ENCODE results near the gene CYP4Z1.
"Not testable (repeated sequence)": the region's sequence is repeated elsewhere in the genome, so short reads cannot be mapped to it uniquely, and the experiment has no call there.

Gene CYP4Z1

GRCh38 chr1:47059376-47059775, 7.7 kb upstream of the CYP4Z1 start:
- H3K4me3 ChIP-seq (ENCODE audit: low read length): no peak overlapping the region
- no peaks in the 10 kb centered on the region for H3K36me3 ChIP-seq (replicated peaks; ENCODE audit: low read depth, low read length)
- no peak for TF ChIP-seq CTCF (IDR thresholded peaks at IDR 0.05; ENCODE audit: low read depth, low read length)
- TF ChIP-seq EZH2phosphoT487 (IDR thresholded peaks at IDR 0.05; ENCODE audit: low read depth): no peak
- no peaks in the 10 kb centered on the region for H4K20me1 ChIP-seq (ENCODE audit: insufficient read depth, low read length)
- no peak overlapping the region for H3K27ac ChIP-seq (ENCODE audit: low read length)
- H2AFZ ChIP-seq (ENCODE audit: low read depth, low read length): no peak overlapping the region
- H3K4me1 ChIP-seq (ENCODE audit: low read length): no peaks in the 10 kb centered on the region
- no peak overlapping the region for H3K4me2 ChIP-seq (ENCODE audit: low read length)
- no peaks in the 10 kb centered on the region for H3K79me2 ChIP-seq (ENCODE audit: low read length)
- H3K9me3 ChIP-seq (ENCODE audit: insufficient read depth, low read length): no peaks in the 10 kb centered on the region
- H3K9ac ChIP-seq (ENCODE audit: low read length): no peak overlapping the region
- H3K27me3 ChIP-seq (ENCODE audit: low read depth, low read length): no peaks in the 10 kb centered on the region

GRCh38 chr1:47069080-47069479, 2.0 kb downstream of the CYP4Z1 start:
- not testable (repeated sequence) for H3K36me3 ChIP-seq (replicated peaks; ENCODE audit: low read depth, low read length); H3K27ac ChIP-seq (ENCODE audit: low read length); H3K4me2 ChIP-seq (ENCODE audit: low read length); H3K4me1 ChIP-seq (ENCODE audit: low read length); H3K9ac ChIP-seq (ENCODE audit: low read length); H3K4me3 ChIP-seq (ENCODE audit: low read length); H3K9me3 ChIP-seq (ENCODE audit: insufficient read depth, low read length); H2AFZ ChIP-seq (ENCODE audit: low read depth, low read length); H4K20me1 ChIP-seq (ENCODE audit: insufficient read depth, low read length); H3K79me2 ChIP-seq (ENCODE audit: low read length); H3K27me3 ChIP-seq (ENCODE audit: low read depth, low read length)

GRCh38 chr1:47069509-47069908, 2.5 kb downstream of the CYP4Z1 start:
- H3K9ac ChIP-seq (ENCODE audit: low read length); H3K36me3 ChIP-seq (replicated peaks; ENCODE audit: low read depth, low read length); H3K4me3 ChIP-seq (ENCODE audit: low read length); H4K20me1 ChIP-seq (ENCODE audit: insufficient read depth, low read length); H3K27ac ChIP-seq (ENCODE audit: low read length); H3K9me3 ChIP-seq (ENCODE audit: insufficient read depth, low read length); H3K4me2 ChIP-seq (ENCODE audit: low read length); H2AFZ ChIP-seq (ENCODE audit: low read depth, low read length); H3K4me1 ChIP-seq (ENCODE audit: low read length); H3K79me2 ChIP-seq (ENCODE audit: low read length); H3K27me3 ChIP-seq (ENCODE audit: low read depth, low read length): not testable (repeated sequence)

GRCh38 chr1:47089356-47089755, 22.3 kb downstream of the CYP4Z1 start:
- not testable (repeated sequence) for H3K4me2 ChIP-seq (ENCODE audit: low read length); H4K20me1 ChIP-seq (ENCODE audit: insufficient read depth, low read length); H3K4me3 ChIP-seq (ENCODE audit: low read length); H3K4me1 ChIP-seq (ENCODE audit: low read length); H2AFZ ChIP-seq (ENCODE audit: low read depth, low read length); H3K9me3 ChIP-seq (ENCODE audit: insufficient read depth, low read length); H3K9ac ChIP-seq (ENCODE audit: low read length); H3K36me3 ChIP-seq (replicated peaks; ENCODE audit: low read depth, low read length); H3K79me2 ChIP-seq (ENCODE audit: low read length); H3K27me3 ChIP-seq (ENCODE audit: low read depth, low read length); H3K27ac ChIP-seq (ENCODE audit: low read length)
- peak; percentile 17; the same call in 1 of the 2 replicates for TF ChIP-seq CTCF (IDR thresholded peaks at IDR 0.05; ENCODE audit: low read depth, low read length)

- not testable (repeated sequence) for H3K27ac ChIP-seq (ENCODE audit: low read length); H3K79me2 ChIP-seq (ENCODE audit: low read length); H3K9me3 ChIP-seq (ENCODE audit: insufficient read depth, low read length); H4K20me1 ChIP-seq (ENCODE audit: insufficient read depth, low read length); H3K9ac ChIP-seq (ENCODE audit: low read length); H3K4me3 ChIP-seq (ENCODE audit: low read length); H3K4me1 ChIP-seq (ENCODE audit: low read length); H3K4me2 ChIP-seq (ENCODE audit: low read length); H2AFZ ChIP-seq (ENCODE audit: low read depth, low read length); H3K36me3 ChIP-seq (replicated peaks; ENCODE audit: low read depth, low read length); H3K27me3 ChIP-seq (ENCODE audit: low read depth, low read length)
- TF ChIP-seq CTCF (IDR thresholded peaks at IDR 0.05; ENCODE audit: low read depth, low read length): 0 out of 2 replicates have a peak, but pooled peaks have one; percentile 22
Observed at GRCh38 chr1:47091476-47091875, 24.4 kb downstream of the CYP4Z1 start.

All from OCI-LY3 (cell line).